ENCODE results near the gene FAM53A.

GRCh38 chr4:1682860-1683259 is 1.3 kb downstream of the FAM53A start:
- TF ChIP-seq CTCF (conservative IDR thresholded peaks at IDR 0.05), result no peak
- TF ChIP-seq ZFX (IDR thresholded peaks at IDR 0.05), result no peak
